HEK293 (cell line): ENCODE measurements around the gene LRP1B.

Source experiments
- PATZ1 ChIP-seq: fragments of 450-650 bp; formaldehyde crosslinking; IDR thresholded peaks from 2 replicates; pipeline ENCODE4 v1.5.1; 2016; ENCODE audit warnings: missing biosample characterization, missing genetic modification characterization
- PRDM2 ChIP-seq: fragments of 450-650 bp; formaldehyde crosslinking; IDR thresholded peaks from 2 replicates; pipeline ENCODE4 v1.5.1; 2016; ENCODE audit warnings: missing biosample characterization, missing genetic modification characterization, borderline replicate concordance
- SP3 ChIP-seq: fragments of 450-650 bp; formaldehyde crosslinking; IDR thresholded peaks from 2 replicates; pipeline ENCODE4 v1.5.1; 2016; ENCODE audit warnings: missing biosample characterization, missing genetic modification characterization
- YY1 ChIP-seq: fragments of 450-650 bp; formaldehyde crosslinking; IDR thresholded peaks from 2 replicates; pipeline ENCODE4 v1.5.1; 2018; ENCODE audit warnings: missing biosample characterization, missing genetic modification characterization
- ZNF114 ChIP-seq: fragments of 450-650 bp; formaldehyde crosslinking; IDR thresholded peaks from 2 replicates; pipeline ENCODE4 v1.5.0; 2017; ENCODE audit warnings: missing biosample characterization, missing genetic modification characterization
- ZNF292 ChIP-seq: fragments of 450-650 bp; formaldehyde crosslinking; IDR thresholded peaks from 2 replicates; pipeline ENCODE4 v1.5.1; 2016; ENCODE audit warnings: low read depth, missing biosample characterization, missing genetic modification characterization, borderline replicate concordance
- ZNF391 ChIP-seq: fragments of 450-650 bp; formaldehyde crosslinking; IDR thresholded peaks from 2 replicates; pipeline ENCODE4 v1.5.1; 2016; ENCODE audit warnings: low read depth, missing biosample characterization, missing genetic modification characterization, borderline replicate concordance
- ZNF510 ChIP-seq: fragments of 450-650 bp; formaldehyde crosslinking; IDR thresholded peaks from 2 replicates; pipeline ENCODE4 v1.5.1; 2018; ENCODE audit warnings: mild to moderate bottlenecking, missing genetic modification characterization, missing biosample characterization; ENCODE audit not compliant: insufficient replicate concordance
- ZNF529 ChIP-seq: fragments of 450-650 bp; formaldehyde crosslinking; IDR thresholded peaks from 2 replicates; pipeline ENCODE4 v1.5.1; 2017; ENCODE audit warnings: missing genetic modification characterization, missing biosample characterization; ENCODE audit not compliant: insufficient replicate concordance
- ZNF558 ChIP-seq: fragments of 450-650 bp; formaldehyde crosslinking; IDR thresholded peaks from 2 replicates; pipeline ENCODE4 v1.5.1; 2016; ENCODE audit warnings: missing biosample characterization, missing genetic modification characterization
- ZNF624 ChIP-seq: fragments of 450-650 bp; formaldehyde crosslinking; IDR thresholded peaks from 2 replicates; pipeline ENCODE4 v1.5.1; 2017; ENCODE audit warnings: missing biosample characterization, missing genetic modification characterization
- TF ChIP-seq, protein P1 (sequence below): fragments of 450-650 bp; formaldehyde crosslinking; IDR thresholded peaks from 2 replicates; pipeline ENCODE4 v1.5.1; 2016; ENCODE audit warnings: missing biosample characterization, missing genetic modification characterization
- TF ChIP-seq, protein P2 (sequence below): fragments of 450-650 bp; formaldehyde crosslinking; IDR thresholded peaks from 2 replicates; pipeline ENCODE4 v1.5.1; 2016; ENCODE audit warnings: missing biosample characterization, missing genetic modification characterization

- TF ChIP-seq ZNF558 (no peak), YY1 (tag by site-specific recombination) (no peak), ZNF292 (tag by site-specific recombination) (no peak), ZNF624 (tag by site-specific recombination) (no peak), PRDM2 (tag by site-specific recombination) (no peak), SP3 (tag by site-specific recombination) (no peak), ZNF529 (tag by site-specific recombination) (no peak), ZNF510 (tag by site-specific recombination) (no peak), PATZ1 (tag by site-specific recombination) (no peak), ZNF391 (no peak), ZNF114 (tag by site-specific recombination) (no peak)
- TF ChIP-seq, protein P1, sequence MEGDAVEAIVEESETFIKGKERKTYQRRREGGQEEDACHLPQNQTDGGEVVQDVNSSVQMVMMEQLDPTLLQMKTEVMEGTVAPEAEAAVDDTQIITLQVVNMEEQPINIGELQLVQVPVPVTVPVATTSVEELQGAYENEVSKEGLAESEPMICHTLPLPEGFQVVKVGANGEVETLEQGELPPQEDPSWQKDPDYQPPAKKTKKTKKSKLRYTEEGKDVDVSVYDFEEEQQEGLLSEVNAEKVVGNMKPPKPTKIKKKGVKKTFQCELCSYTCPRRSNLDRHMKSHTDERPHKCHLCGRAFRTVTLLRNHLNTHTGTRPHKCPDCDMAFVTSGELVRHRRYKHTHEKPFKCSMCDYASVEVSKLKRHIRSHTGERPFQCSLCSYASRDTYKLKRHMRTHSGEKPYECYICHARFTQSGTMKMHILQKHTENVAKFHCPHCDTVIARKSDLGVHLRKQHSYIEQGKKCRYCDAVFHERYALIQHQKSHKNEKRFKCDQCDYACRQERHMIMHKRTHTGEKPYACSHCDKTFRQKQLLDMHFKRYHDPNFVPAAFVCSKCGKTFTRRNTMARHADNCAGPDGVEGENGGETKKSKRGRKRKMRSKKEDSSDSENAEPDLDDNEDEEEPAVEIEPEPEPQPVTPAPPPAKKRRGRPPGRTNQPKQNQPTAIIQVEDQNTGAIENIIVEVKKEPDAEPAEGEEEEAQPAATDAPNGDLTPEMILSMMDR (tag by site-specific recombination) = no peak
- TF ChIP-seq, protein P2, sequence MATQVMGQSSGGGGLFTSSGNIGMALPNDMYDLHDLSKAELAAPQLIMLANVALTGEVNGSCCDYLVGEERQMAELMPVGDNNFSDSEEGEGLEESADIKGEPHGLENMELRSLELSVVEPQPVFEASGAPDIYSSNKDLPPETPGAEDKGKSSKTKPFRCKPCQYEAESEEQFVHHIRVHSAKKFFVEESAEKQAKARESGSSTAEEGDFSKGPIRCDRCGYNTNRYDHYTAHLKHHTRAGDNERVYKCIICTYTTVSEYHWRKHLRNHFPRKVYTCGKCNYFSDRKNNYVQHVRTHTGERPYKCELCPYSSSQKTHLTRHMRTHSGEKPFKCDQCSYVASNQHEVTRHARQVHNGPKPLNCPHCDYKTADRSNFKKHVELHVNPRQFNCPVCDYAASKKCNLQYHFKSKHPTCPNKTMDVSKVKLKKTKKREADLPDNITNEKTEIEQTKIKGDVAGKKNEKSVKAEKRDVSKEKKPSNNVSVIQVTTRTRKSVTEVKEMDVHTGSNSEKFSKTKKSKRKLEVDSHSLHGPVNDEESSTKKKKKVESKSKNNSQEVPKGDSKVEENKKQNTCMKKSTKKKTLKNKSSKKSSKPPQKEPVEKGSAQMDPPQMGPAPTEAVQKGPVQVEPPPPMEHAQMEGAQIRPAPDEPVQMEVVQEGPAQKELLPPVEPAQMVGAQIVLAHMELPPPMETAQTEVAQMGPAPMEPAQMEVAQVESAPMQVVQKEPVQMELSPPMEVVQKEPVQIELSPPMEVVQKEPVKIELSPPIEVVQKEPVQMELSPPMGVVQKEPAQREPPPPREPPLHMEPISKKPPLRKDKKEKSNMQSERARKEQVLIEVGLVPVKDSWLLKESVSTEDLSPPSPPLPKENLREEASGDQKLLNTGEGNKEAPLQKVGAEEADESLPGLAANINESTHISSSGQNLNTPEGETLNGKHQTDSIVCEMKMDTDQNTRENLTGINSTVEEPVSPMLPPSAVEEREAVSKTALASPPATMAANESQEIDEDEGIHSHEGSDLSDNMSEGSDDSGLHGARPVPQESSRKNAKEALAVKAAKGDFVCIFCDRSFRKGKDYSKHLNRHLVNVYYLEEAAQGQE (tag by site-specific recombination) = no peak
These were observed 1855.9 kb downstream of the LRP1B start for GRCh38 chr2:140274891-140275290.
